Endothelial cell (in vitro differentiated cells): ENCODE data around the gene TPSG1. TPM values are rescaled to one million over a fixed set of nuclear protein-coding genes. Genes with fewer than 3 reads are reported as not detected.
A peak's percentile ranks its signal among the peaks of the same experiment; 100 is the strongest.
"Not testable (repeated sequence)": the region's sequence is repeated elsewhere in the genome, so short reads cannot be mapped to it uniquely, and the experiment has no call there.

Source experiments
- DNase-seq: peaks from one replicate; pipeline ENCODE4 v3.0.0; 2021; ENCODE audit warnings: low spot score
- H3K27ac Mint-ChIP-seq: one replicate; pipeline ENCODE4 v1.8.0; 2021; ENCODE audit warnings: mixed read lengths, inconsistent platforms; ENCODE audit not compliant: unreplicated experiment
- H3K27me3 Mint-ChIP-seq: one replicate; pipeline ENCODE4 v1.8.0; 2021; ENCODE audit warnings: mild to moderate bottlenecking, moderate library complexity, mixed read lengths, inconsistent platforms; ENCODE audit not compliant: unreplicated experiment
- H3K36me3 Mint-ChIP-seq: one replicate; pipeline ENCODE4 v1.8.0; 2021; ENCODE audit warnings: mild to moderate bottlenecking, low read depth, mixed read lengths, inconsistent platforms; ENCODE audit not compliant: unreplicated experiment
- H3K4me1 Mint-ChIP-seq: one replicate; pipeline ENCODE4 v1.8.0; 2021; ENCODE audit warnings: mild to moderate bottlenecking, mixed read lengths, inconsistent platforms; ENCODE audit not compliant: unreplicated experiment
- H3K4me3 Mint-ChIP-seq: one replicate; pipeline ENCODE4 v1.8.0; 2021; ENCODE audit warnings: mild to moderate bottlenecking, mixed read lengths, inconsistent platforms; ENCODE audit not compliant: unreplicated experiment
- H3K9me3 Mint-ChIP-seq: one replicate; pipeline ENCODE4 v1.8.0; 2021; ENCODE audit warnings: mixed read lengths, inconsistent platforms; ENCODE audit not compliant: unreplicated experiment
- total RNA-seq: library from RNA; stranded (reverse); fragmentation: NEBNext Ultra II Directional; extraction: Animal tissue kit (Norgen Biotek cat#: 25700); gene quantifications from one replicate; pipeline ENCODE4 v1.2.1, GENCODE V29; 2021; ENCODE audit not compliant: unreplicated experiment
- TF ChIP-seq, protein P1 (sequence below): fragments of 200-600 bp; sonication (generic); IDR thresholded peaks from one replicate; pipeline ENCODE4 v1.5.0; 2021; ENCODE audit warnings: antibody characterized with exemption; ENCODE audit not compliant: unreplicated experiment

Gene TPSG1
- total RNA-seq, 1 donor from 2014 or later: not detected

DNA sequence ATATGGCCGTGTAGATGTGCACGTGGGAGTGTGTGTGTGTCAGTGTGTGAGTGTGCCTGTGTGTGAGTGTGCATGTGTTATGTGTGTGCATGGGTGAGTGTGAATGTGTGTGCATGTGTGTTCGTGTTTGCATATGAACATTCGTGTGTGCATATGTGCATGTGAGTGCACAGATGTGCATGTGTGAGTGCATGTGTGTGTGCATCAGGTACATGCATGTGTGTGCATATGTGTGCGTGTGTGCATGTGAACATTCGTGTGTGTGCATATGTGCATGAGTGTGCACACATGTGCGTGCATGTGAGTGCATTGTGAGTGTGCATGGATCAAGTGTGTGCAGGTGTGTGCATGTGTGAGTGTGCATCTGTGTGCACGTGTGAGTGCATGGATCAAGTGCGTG, 12.9 kb upstream of the TPSG1 start:
- peaks cover 5% of the 10 kb centered on the region for H3K36me3 Mint-ChIP-seq
- peak overlapping the region; percentile 76 for H3K4me3 Mint-ChIP-seq
- peaks cover 7% of the 10 kb centered on the region for H3K27me3 Mint-ChIP-seq
- H3K4me1 Mint-ChIP-seq: peaks cover 5% of the 10 kb centered on the region
- TF ChIP-seq, protein P1, sequence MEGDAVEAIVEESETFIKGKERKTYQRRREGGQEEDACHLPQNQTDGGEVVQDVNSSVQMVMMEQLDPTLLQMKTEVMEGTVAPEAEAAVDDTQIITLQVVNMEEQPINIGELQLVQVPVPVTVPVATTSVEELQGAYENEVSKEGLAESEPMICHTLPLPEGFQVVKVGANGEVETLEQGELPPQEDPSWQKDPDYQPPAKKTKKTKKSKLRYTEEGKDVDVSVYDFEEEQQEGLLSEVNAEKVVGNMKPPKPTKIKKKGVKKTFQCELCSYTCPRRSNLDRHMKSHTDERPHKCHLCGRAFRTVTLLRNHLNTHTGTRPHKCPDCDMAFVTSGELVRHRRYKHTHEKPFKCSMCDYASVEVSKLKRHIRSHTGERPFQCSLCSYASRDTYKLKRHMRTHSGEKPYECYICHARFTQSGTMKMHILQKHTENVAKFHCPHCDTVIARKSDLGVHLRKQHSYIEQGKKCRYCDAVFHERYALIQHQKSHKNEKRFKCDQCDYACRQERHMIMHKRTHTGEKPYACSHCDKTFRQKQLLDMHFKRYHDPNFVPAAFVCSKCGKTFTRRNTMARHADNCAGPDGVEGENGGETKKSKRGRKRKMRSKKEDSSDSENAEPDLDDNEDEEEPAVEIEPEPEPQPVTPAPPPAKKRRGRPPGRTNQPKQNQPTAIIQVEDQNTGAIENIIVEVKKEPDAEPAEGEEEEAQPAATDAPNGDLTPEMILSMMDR: no peak
- peak overlapping the region; percentile 64 for H3K27ac Mint-ChIP-seq
- DNase-seq: no peak
- no peaks in the 10 kb centered on the region for H3K9me3 Mint-ChIP-seq

DNA sequence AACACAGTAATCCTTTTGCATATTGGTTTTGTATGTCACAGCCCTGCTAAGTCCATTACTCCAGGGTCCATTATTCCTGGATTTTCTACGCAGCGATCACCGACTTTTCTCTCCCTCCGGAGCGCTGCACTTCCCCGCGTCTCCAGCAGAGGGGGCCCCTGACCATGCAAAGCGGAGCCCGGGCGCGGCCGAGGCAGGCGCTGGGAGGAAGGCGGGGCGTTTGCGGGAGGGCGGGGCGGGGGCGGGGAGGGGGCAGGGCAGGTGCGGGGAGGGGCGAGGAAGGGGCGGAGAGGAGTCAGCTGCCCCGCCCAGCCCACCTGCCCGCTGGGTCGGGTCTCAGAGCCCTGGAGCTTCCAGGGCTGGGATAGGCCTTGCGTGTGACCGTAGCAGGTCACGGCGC, 11.6 kb upstream of the TPSG1 start:
- H3K27me3 Mint-ChIP-seq, H3K9me3 Mint-ChIP-seq: not testable (repeated sequence)

DNA sequence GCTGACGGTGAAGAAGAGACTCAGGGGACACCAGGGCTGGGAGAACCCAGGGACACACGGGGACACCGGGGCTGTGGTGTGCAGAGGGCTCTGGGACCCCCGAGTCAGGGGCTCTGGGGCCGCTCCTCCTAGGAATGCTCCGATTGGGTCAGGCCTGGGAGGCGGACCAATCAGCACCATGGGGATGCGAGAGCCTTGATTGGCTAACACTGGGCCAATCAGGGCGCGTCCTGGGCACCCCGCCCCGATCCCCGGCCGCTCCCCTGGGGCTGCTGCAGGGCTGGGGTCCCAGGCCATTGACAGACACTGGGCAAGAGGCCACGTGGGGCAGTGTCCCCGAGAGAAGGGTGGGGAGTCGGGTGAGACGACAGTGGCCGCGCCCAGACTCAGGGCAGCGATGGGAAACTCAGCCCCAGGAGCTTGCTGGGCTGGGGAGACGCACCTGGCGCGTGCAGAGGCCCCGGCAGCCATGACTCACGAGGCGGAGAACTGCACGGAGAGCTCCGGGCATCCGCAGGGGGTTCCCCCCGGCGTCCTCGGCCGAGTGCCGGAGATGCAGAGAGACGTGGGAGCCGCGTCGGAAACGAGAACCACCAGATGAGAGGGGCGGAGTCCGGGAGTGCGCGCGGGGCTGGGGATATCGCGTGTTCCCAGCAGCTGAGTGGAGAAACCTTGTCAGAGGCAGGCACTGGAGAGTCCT, 7.1 kb upstream of the TPSG1 start:
- not testable (repeated sequence) for H3K9me3 Mint-ChIP-seq

More for the DNA sequence above, 11.6 kb upstream of the TPSG1 start:
- H3K4me3 Mint-ChIP-seq, H3K36me3 Mint-ChIP-seq, H3K27ac Mint-ChIP-seq, DNase-seq, H3K4me1 Mint-ChIP-seq: not testable (repeated sequence)

DNA sequence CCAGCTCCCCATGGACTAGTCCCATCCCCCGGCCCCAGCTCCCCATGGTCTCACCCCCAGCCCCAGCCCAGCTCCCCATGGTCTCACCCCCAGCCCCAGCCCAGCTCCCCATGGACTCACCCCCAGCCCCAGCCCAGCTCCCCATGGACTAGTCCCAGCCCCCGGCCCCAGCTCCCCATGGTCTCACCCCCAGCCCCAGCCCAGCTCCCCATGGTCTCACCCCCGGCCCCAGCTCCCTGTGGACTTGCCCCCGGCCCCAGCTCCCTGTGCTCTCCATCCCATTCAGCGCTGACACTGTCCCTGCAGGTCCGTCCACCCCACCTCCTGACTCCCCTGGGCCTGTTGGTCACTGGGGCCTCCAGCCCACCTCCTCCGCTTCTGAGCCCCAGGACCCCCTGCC, 6.2 kb upstream of the TPSG1 start:
- H3K27ac Mint-ChIP-seq, DNase-seq, H3K27me3 Mint-ChIP-seq, H3K4me3 Mint-ChIP-seq, H3K4me1 Mint-ChIP-seq, H3K9me3 Mint-ChIP-seq, H3K36me3 Mint-ChIP-seq: not testable (repeated sequence)

More for the DNA sequence above, 7.1 kb upstream of the TPSG1 start:
- not testable (repeated sequence) for H3K4me3 Mint-ChIP-seq, H3K27ac Mint-ChIP-seq, H3K27me3 Mint-ChIP-seq, H3K36me3 Mint-ChIP-seq, DNase-seq, H3K4me1 Mint-ChIP-seq

DNA sequence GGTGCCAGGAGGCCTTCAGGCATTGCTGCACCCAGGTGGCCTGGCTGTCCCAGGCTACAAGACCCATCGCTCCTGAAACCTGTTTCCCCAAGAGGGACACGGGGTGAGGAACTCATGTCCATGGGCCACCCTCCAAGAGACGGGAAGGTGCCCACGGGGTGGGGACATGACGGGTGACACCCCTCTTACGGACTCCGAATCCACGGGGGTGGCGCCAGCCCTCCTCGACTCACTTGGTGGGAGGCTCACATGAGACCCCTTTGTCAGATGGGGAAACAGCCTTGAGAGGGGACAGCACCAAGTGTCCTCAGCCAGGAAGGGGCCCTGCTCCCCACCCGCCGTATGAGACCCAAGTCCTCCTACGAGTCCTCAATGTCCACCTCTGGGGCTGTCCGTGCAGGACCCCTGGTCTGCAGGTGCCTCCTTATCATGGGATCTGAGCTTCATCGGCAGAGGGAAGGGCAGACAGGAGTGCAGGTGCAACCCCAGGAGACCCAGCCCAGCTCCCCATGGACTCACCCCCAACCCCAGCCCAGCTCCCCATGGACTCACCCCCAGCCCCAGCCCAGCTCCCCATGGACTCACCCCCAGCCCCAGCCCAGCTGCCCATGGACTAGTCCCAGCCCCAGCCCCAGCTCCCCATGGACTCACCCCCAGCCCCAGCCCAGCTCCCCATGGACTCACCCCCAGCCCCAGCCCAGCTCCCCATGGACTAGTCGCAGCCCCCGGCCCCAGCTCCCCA, 5.6 kb upstream of the TPSG1 start:
- H3K36me3 Mint-ChIP-seq, H3K27ac Mint-ChIP-seq, H3K4me3 Mint-ChIP-seq, H3K27me3 Mint-ChIP-seq, DNase-seq, H3K4me1 Mint-ChIP-seq, H3K9me3 Mint-ChIP-seq: not testable (repeated sequence)

DNA sequence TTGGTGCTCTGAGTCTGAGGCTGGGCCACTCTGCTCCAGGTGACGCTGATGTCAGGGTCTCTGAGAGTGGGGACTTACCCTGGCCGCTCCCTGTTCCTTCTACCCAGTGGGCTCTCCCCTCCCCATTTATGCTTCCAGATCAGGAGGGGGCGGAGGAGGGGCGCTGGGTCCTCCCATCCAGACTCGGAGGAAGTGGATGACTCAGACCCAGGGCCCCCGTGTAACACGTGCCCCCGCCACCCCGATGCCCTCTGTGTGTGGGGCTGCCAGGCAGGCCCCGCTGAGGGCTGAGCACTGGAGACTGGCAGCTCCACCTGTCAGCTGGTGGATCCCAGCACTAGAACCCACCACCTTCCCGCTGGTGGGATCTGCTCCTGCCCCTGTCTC, 5.0 kb upstream of the TPSG1 start, which contains the start of gene TPSB2:
TSS of gene TPSB2 (minus strand) at position 101 of the 387 bp plus-strand sequence. CDS start 233 bp downstream, outside the sequence.
- not testable (repeated sequence) for H3K36me3 Mint-ChIP-seq, H3K4me3 Mint-ChIP-seq, H3K27ac Mint-ChIP-seq

DNA sequence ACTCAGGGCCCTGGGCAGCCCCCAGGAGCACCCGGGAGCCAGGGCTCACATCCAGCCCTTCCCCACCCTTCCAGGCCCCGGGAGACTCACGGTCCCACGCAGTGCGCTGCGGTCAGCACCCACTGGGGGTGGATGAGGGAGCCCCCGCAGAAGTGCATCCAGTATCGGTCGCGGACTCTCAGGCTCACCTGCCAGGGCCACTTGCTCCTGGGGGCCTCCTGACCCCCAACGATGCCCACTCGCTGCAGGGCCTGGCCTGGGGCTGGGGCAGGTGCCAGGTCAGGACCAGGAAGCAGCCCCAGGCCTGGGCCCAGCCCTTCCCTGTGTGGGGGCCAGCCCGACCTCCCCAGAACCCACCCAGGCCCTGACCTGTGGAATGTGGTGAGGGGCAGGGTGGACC, 4.4 kb upstream of the TPSG1 start:
- not testable (repeated sequence) for H3K36me3 Mint-ChIP-seq, H3K27ac Mint-ChIP-seq, H3K4me3 Mint-ChIP-seq, H3K4me1 Mint-ChIP-seq, H3K27me3 Mint-ChIP-seq, H3K9me3 Mint-ChIP-seq, DNase-seq

More for the DNA sequence above, 5.0 kb upstream of the TPSG1 start, which contains the start of gene TPSB2:
- not testable (repeated sequence) for H3K4me1 Mint-ChIP-seq, H3K9me3 Mint-ChIP-seq, H3K27me3 Mint-ChIP-seq, DNase-seq

DNA sequence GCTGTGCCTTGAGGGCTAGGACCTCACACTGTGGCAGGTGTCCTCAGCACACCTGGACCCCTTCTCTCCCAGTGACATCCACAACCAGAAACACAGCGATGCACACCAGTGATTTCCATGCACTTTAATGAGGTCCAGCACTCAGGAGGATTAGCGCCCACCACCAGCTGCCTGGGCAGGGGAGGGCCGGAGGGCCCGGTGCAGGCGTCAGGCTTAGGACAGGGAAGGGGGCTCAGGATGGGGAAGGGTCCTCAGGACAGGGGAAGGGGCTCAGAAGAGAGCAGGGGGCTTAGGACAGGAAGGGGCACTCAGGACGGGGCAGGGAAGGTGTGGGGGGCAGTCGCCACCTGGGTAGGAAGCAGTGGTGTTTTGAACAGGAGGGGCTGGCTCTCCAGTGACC, 3.2 kb upstream of the TPSG1 start:
- not testable (repeated sequence) for H3K4me1 Mint-ChIP-seq, H3K27ac Mint-ChIP-seq, H3K4me3 Mint-ChIP-seq, DNase-seq, H3K9me3 Mint-ChIP-seq, H3K27me3 Mint-ChIP-seq, H3K36me3 Mint-ChIP-seq

DNA sequence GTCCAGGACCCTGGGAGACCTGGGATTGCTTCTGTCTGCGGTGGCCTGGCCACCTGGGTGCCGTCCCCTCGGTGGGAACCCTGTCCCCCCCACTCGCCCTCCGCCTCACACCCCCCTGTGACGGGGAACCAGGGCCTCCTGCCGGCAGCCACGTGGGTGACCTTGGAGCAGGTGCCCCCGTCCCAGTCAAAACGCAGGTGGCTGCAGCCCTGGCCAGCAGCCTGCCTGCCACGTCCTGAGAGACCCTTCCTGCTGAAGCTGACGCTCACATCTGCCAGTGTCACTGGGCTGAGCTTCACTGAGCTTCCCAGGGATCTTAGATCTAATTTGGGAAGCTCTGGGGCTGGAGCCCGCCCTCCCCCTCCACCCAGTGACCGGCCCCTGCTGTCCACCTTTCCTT, 1.6 kb upstream of the TPSG1 start:
- H3K4me3 Mint-ChIP-seq, H3K36me3 Mint-ChIP-seq, DNase-seq, H3K9me3 Mint-ChIP-seq, H3K27ac Mint-ChIP-seq, H3K27me3 Mint-ChIP-seq, H3K4me1 Mint-ChIP-seq: not testable (repeated sequence)

DNA sequence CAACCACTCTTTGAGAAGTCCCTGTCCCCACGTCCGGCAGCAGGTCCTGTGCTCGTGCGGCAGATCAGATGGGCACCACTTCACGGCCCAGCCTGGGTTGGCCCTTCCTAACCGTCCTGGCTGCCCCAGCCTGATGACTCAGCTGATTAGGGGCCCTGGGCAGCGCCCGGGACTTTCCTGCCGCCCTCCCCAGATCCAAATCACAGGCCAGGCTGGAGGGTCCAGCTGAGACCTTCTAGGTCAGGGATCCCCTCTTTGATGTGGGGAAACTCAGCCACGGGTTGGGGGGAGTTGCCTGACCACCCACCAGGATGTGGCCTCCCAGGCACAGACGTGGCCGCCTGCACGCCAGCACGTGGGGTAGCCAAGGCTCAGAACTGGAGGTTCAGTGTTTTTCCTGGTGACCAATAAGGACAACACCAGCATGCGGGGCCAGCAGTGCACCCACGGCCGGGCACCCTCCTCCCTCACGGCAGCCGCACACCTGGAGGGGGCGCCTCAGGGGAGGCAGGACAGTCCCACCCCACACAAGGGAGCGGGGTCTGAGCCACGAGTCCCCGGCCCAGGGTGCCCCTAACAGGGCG, 752 bp upstream of the TPSG1 start:
- H3K9me3 Mint-ChIP-seq, H3K36me3 Mint-ChIP-seq, DNase-seq, H3K27me3 Mint-ChIP-seq, H3K4me3 Mint-ChIP-seq, H3K4me1 Mint-ChIP-seq, H3K27ac Mint-ChIP-seq: not testable (repeated sequence)
